ENCODE results near the gene MEIS3.
"Not testable (repeated sequence)": the region's sequence is repeated elsewhere in the genome, so short reads cannot be mapped to it uniquely, and the experiment has no call there.

The MEIS3 gene

GRCh38 chr19:47417746-47418691 is 1.3 kb downstream of the MEIS3 start:
- peak overlapping the region; percentile 68 for H3K4me3 ChIP-seq (ENCODE audit: control insufficient read depth, low read depth, low read length)
- TF ChIP-seq CTCF (conservative IDR thresholded peaks at IDR 0.05; ENCODE audit: control insufficient read depth, insufficient read depth, low read depth, low read length): no peak
- DNase-seq (ENCODE audit: low read depth): no peak

GRCh38 chr19:47417107-47417745 is 2.1 kb downstream of the MEIS3 start:
- no peak for TF ChIP-seq CTCF (conservative IDR thresholded peaks at IDR 0.05; ENCODE audit: control insufficient read depth, insufficient read depth, low read depth, low read length)

GRCh38 chr19:47416643-47416985 is 2.7 kb downstream of the MEIS3 start:
- no peak for DNase-seq (ENCODE audit: low read depth)
- TF ChIP-seq CTCF (conservative IDR thresholded peaks at IDR 0.05; ENCODE audit: control insufficient read depth, insufficient read depth, low read depth, low read length): no peak
- H3K4me3 ChIP-seq (ENCODE audit: control insufficient read depth, low read depth, low read length): no peak overlapping the region

More at GRCh38 chr19:47417107-47417745, 2.1 kb downstream of the MEIS3 start:
- no peak for DNase-seq (ENCODE audit: low read depth)
- H3K4me3 ChIP-seq (ENCODE audit: control insufficient read depth, low read depth, low read length): peak overlapping the region; percentile 68

- no peak for TF ChIP-seq CTCF (conservative IDR thresholded peaks at IDR 0.05; ENCODE audit: control insufficient read depth, insufficient read depth, low read depth, low read length)
- no peak for DNase-seq (ENCODE audit: low read depth)
- no peak overlapping the region for H3K4me3 ChIP-seq (ENCODE audit: control insufficient read depth, low read depth, low read length)
These were observed 3.2 kb downstream of the MEIS3 start for GRCh38 chr19:47415953-47416642.

- H3K4me3 ChIP-seq (ENCODE audit: control insufficient read depth, low read depth, low read length): no peak overlapping the region
- TF ChIP-seq CTCF (conservative IDR thresholded peaks at IDR 0.05; ENCODE audit: control insufficient read depth, insufficient read depth, low read depth, low read length): no peak
- no peak for DNase-seq (ENCODE audit: low read depth)
These were observed 4.9 kb downstream of the MEIS3 start for GRCh38 chr19:47414469-47414868.

GRCh38 chr19:47413941-47414340 is 5.4 kb downstream of the MEIS3 start:
- no peak overlapping the region for H3K4me3 ChIP-seq (ENCODE audit: control insufficient read depth, low read depth, low read length)

GRCh38 chr19:47411696-47412095 is 7.6 kb downstream of the MEIS3 start:
- DNase-seq (ENCODE audit: low read depth); H3K4me3 ChIP-seq (ENCODE audit: control insufficient read depth, low read depth, low read length): not testable (repeated sequence)

More at GRCh38 chr19:47413941-47414340, 5.4 kb downstream of the MEIS3 start:
- no peak for DNase-seq (ENCODE audit: low read depth)
- no peak for TF ChIP-seq CTCF (conservative IDR thresholded peaks at IDR 0.05; ENCODE audit: control insufficient read depth, insufficient read depth, low read depth, low read length)
